HepG2 (cell line): Measurements from ENCODE around the gene ATP11A. TPM values are rescaled to one million over a fixed set of nuclear protein-coding genes. Genes with fewer than 3 reads are reported as not detected.

Source experiments
- BORCS8-MEF2B ChIP-seq: sonication (generic); formaldehyde crosslinking; IDR thresholded peaks from 2 replicates; pipeline ENCODE4 v1.8.0; 2022; ENCODE audit warnings: mild to moderate bottlenecking, missing genetic modification reagents
- MAFK ChIP-seq, 2 experiments: IDR thresholded peaks in 1 of 2; conservative IDR thresholded peaks in 1 of 2; 2 replicates each; pipeline ENCODE4 v1.6.1; 2011; ENCODE audit warnings: improper control_type of control experiment in 2 of 2, low read length in 2 of 2
- PAXIP1 ChIP-seq: sonication (generic); formaldehyde crosslinking; conservative IDR thresholded peaks from 2 replicates; pipeline ENCODE4 v1.4.0; 2020; ENCODE audit warnings: mild to moderate bottlenecking, missing genetic modification reagents, moderate library complexity
- PHB2 ChIP-seq: fragments of 450-650 bp; IDR thresholded peaks from 2 replicates; pipeline ENCODE4 v1.6.1; 2018; ENCODE audit not compliant: partially characterized antibody
- POLR2AphosphoS2 ChIP-seq: IDR thresholded peaks from 2 replicates; pipeline ENCODE4 v1.6.1; 2011; ENCODE audit warnings: low read depth, low read length, improper control_type of control experiment
- REL ChIP-seq: sonication (generic); formaldehyde crosslinking; conservative IDR thresholded peaks from 2 replicates; pipeline ENCODE4 v1.8.0; 2022; ENCODE audit warnings: mild to moderate bottlenecking, missing genetic modification reagents, moderate library complexity
- SNAI1 ChIP-seq: sonication (generic); formaldehyde crosslinking; IDR thresholded peaks from 2 replicates; pipeline ENCODE4 v1.5.0; 2020; ENCODE audit warnings: mild to moderate bottlenecking, missing genetic modification reagents, borderline replicate concordance
- SRF ChIP-seq: IDR thresholded peaks from 2 replicates; pipeline ENCODE4 v1.6.1; 2011; ENCODE audit warnings: mild to moderate bottlenecking, low read depth, low read length, moderate library complexity
- THAP9 ChIP-seq: sonication (generic); formaldehyde crosslinking; IDR thresholded peaks from 2 replicates; pipeline ENCODE4; 2020; ENCODE audit warnings: missing genetic modification reagents, mild to moderate bottlenecking, borderline replicate concordance
- ZBTB38 ChIP-seq: sonication (generic); formaldehyde crosslinking; IDR thresholded peaks from 2 replicates; pipeline ENCODE4 v1.5.1; 2020; ENCODE audit warnings: mild to moderate bottlenecking, missing genetic modification reagents
- ZC3H13 ChIP-seq: sonication (generic); formaldehyde crosslinking; IDR thresholded peaks from 2 replicates; pipeline ENCODE4 v1.8.1; 2023; ENCODE audit warnings: mild to moderate bottlenecking, missing genetic modification reagents, moderate library complexity
- ZKSCAN1 ChIP-seq: fragments of 150-350 bp; IDR thresholded peaks from 2 replicates; pipeline ENCODE4 v1.6.1; 2014; ENCODE audit warnings: low read length
- ZNF367 ChIP-seq: sonication (generic); formaldehyde crosslinking; IDR thresholded peaks from 2 replicates; pipeline ENCODE4 v1.4.0; 2020; ENCODE audit warnings: missing genetic modification reagents, borderline replicate concordance
- ZNF563 ChIP-seq: sonication (generic); formaldehyde crosslinking; IDR thresholded peaks from 2 replicates; pipeline ENCODE4 v1.8.0; 2022; ENCODE audit warnings: mild to moderate bottlenecking, moderate library complexity, missing genetic modification reagents
- ZSCAN21 ChIP-seq: sonication (generic); formaldehyde crosslinking; IDR thresholded peaks from 2 replicates; pipeline ENCODE4 v1.8.0; 2022; ENCODE audit warnings: mild to moderate bottlenecking, missing genetic modification reagents, moderate library complexity, borderline replicate concordance
- polyA plus RNA-seq, 8 experiments: library from polyadenylated mRNA; depleted of rRNA in 3 of 8; stranded (reverse) in 7 of 8; unstranded in 1 of 8; fragments of >200 nt; fragmentation: Illumina TruSeq in 4 of 8; extraction: Trizol in 4 of 8; gene quantifications; 2 replicates each; pipeline versions ENCODE4 v1.2.1 to v1.2.3, GENCODE V29; 2011 to 2016; ENCODE audit warnings: low read depth in 4 of 8, missing spikeins in 1 of 8, mixed read lengths in 1 of 8; ENCODE audit not compliant: insufficient read depth in 1 of 8
- total RNA-seq, 5 experiments: library from RNA; depleted of rRNA; stranded (reverse); fragments of >200 nt; fragmentation: Illumina TruSeq; extraction: Trizol; gene quantifications; 2 replicates each; pipeline ENCODE4 v1.2.3, GENCODE V29; 2016; ENCODE audit warnings: low read depth in 1 of 5
- TF ChIP-seq, protein P1 (sequence below): sonication (generic); formaldehyde crosslinking; IDR thresholded peaks from 2 replicates; pipeline ENCODE4 v1.4.0; 2020; ENCODE audit warnings: missing genetic modification reagents, borderline replicate concordance
- TF ChIP-seq, protein P2 (sequence below): sonication (generic); formaldehyde crosslinking; IDR thresholded peaks from 2 replicates; pipeline ENCODE4 v1.8.0; 2022; ENCODE audit warnings: missing genetic modification reagents, mild to moderate bottlenecking, borderline replicate concordance

Gene ATP11A
- total and polyA plus RNA-seq, 2 of the 13 experiments (the other 11 are each of a cell fraction or from before 2014, with no cell fraction given): 18.4 to 20.1 TPM

DNA sequence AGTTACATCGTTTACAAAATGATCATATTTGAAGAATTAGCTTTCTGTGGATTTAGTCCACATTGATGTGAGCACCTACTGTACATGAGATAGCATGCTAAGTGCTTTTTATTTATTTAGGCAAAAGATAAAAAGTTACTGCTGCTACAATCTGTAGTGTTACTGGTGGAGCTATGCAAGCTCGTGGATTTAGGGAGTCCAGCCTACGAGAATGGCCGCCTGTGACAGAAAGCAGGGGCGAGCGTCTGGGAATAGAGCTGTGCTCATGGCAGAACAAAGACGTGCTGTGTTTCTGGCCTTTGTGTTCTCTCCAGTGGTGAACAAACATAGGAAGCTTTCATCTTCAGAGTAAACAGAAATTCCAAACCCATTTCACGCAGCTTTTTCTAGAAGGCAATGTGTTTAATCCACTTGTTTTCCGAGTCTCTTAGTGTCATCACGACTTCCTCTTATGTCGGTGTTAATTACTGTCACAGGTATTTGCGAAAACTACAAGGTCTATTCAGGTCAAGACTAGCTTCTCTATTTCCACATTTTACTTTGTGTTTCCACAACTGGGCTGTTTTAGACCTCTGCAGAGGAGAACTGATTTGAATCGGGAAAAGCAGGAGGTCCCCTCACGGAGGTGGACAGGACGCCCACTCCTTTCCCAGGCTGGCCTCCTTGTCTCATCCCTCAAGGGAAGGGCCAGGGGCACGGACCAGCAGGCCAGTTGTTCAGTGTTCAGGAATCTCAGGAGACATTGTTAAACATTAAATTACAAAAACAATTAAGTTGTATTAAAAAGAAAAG lies 67.3 kb downstream of the ATP11A start (continued):
- TF ChIP-seq THAP9 (CRISPR knock-in tag) (no peak), PAXIP1 (CRISPR knock-in tag) (peak; percentile 90), REL (CRISPR knock-in tag) (no peak), POLR2AphosphoS2 (no peak), SRF (no peak), ZSCAN21 (CRISPR knock-in tag) (peak; percentile 28; the same call in 1 of the 2 replicates), BORCS8-MEF2B (CRISPR knock-in tag) (no peak; the same call in 1 of the 2 replicates), ZNF367 (CRISPR knock-in tag) (no peak), SNAI1 (CRISPR knock-in tag) (no peak), PHB2 (no peak), ZNF563 (CRISPR knock-in tag) (no peak), ZKSCAN1 (no peak), MAFK (conservative IDR thresholded peaks at IDR 0.05 in 1 of 2, IDR thresholded peaks at IDR 0.05 in 1 of 2; ENCODE audit: low read length in 2 of 2) (no peak), ZBTB38 (CRISPR knock-in tag) (peak; percentile 4; the same call in 1 of the 2 replicates), ZC3H13 (no peak)
- TF ChIP-seq, protein P1, sequence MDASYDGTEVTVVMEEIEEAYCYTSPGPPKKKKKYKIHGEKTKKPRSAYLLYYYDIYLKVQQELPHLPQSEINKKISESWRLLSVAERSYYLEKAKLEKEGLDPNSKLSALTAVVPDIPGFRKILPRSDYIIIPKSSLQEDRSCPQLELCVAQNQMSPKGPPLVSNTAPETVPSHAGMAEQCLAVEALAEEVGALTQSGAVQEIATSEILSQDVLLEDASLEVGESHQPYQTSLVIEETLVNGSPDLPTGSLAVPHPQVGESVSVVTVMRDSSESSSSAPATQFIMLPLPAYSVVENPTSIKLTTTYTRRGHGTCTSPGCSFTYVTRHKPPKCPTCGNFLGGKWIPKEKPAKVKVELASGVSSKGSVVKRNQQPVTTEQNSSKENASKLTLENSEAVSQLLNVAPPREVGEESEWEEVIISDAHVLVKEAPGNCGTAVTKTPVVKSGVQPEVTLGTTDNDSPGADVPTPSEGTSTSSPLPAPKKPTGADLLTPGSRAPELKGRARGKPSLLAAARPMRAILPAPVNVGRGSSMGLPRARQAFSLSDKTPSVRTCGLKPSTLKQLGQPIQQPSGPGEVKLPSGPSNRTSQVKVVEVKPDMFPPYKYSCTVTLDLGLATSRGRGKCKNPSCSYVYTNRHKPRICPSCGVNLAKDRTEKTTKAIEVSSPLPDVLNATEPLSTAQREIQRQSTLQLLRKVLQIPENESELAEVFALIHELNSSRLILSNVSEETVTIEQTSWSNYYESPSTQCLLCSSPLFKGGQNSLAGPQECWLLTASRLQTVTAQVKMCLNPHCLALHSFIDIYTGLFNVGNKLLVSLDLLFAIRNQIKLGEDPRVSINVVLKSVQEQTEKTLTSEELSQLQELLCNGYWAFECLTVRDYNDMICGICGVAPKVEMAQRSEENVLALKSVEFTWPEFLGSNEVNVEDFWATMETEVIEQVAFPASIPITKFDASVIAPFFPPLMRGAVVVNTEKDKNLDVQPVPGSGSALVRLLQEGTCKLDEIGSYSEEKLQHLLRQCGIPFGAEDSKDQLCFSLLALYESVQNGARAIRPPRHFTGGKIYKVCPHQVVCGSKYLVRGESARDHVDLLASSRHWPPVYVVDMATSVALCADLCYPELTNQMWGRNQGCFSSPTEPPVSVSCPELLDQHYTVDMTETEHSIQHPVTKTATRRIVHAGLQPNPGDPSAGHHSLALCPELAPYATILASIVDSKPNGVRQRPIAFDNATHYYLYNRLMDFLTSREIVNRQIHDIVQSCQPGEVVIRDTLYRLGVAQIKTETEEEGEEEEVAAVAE: no peak
- TF ChIP-seq, protein P2, sequence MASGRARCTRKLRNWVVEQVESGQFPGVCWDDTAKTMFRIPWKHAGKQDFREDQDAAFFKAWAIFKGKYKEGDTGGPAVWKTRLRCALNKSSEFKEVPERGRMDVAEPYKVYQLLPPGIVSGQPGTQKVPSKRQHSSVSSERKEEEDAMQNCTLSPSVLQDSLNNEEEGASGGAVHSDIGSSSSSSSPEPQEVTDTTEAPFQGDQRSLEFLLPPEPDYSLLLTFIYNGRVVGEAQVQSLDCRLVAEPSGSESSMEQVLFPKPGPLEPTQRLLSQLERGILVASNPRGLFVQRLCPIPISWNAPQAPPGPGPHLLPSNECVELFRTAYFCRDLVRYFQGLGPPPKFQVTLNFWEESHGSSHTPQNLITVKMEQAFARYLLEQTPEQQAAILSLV (CRISPR knock-in tag): no peak
